Osteocyte (in vitro differentiated cells): ENCODE results near the gene WDR20. TPM values are rescaled to one million over a fixed set of nuclear protein-coding genes. Genes with fewer than 3 reads are reported as not detected.

ENCODE experiments used
- DNase-seq: peaks from one replicate; pipeline ENCODE4 v3.0.0; 2021; ENCODE audit warnings: mixed read lengths; ENCODE audit not compliant: unreplicated experiment; ENCODE audit errors: extremely low spot score
- H3K27ac Mint-ChIP-seq: one replicate; pipeline ENCODE4 v1.8.0; 2021; ENCODE audit warnings: mild to moderate bottlenecking, mixed read lengths; ENCODE audit not compliant: unreplicated experiment
- H3K27me3 Mint-ChIP-seq: one replicate; pipeline ENCODE4 v1.8.0; 2021; ENCODE audit warnings: mixed read lengths; ENCODE audit not compliant: unreplicated experiment
- H3K36me3 Mint-ChIP-seq: one replicate; pipeline ENCODE4 v1.8.0; 2021; ENCODE audit warnings: mixed read lengths; ENCODE audit not compliant: unreplicated experiment
- H3K4me1 Mint-ChIP-seq: one replicate; pipeline ENCODE4 v1.8.0; 2021; ENCODE audit warnings: mixed read lengths; ENCODE audit not compliant: unreplicated experiment
- H3K4me3 Mint-ChIP-seq: one replicate; pipeline ENCODE4 v1.8.0; 2021; ENCODE audit warnings: mild to moderate bottlenecking, moderate library complexity, mixed read lengths; ENCODE audit not compliant: unreplicated experiment
- H3K9me3 Mint-ChIP-seq: one replicate; pipeline ENCODE4 v1.8.0; 2021; ENCODE audit warnings: mixed read lengths; ENCODE audit not compliant: unreplicated experiment
- CTCF ChIP-seq: fragments of 200-600 bp; sonication (generic); IDR thresholded peaks from 2 replicates; pipeline ENCODE4 v1.5.0; 2021; ENCODE audit warnings: antibody characterized with exemption, mild to moderate bottlenecking, moderate library complexity
- total RNA-seq: library from RNA; stranded (reverse); gene quantifications from 2 replicates; pipeline ENCODE4 v1.2.1, GENCODE V29; 2021

The WDR20 gene
- total RNA-seq, 1 donor from 2014 or later, result 27.4 TPM

- no peak for DNase-seq
- Mint-ChIP-seq H3K27me3 (no peaks in the 10 kb centered on the region), H3K36me3 (peaks cover 6% of the 10 kb centered on the region), H3K4me1 (no peaks in the 10 kb centered on the region), H3K4me3 (no peak overlapping the region), H3K27ac (no peak overlapping the region), H3K9me3 (no peaks in the 10 kb centered on the region)
- no peak for TF ChIP-seq CTCF
These were observed 89.5 kb downstream of the WDR20 start for GRCh38 chr14:102229071-102229738.

- Mint-ChIP-seq H3K36me3 (peaks cover 1% of the 10 kb centered on the region), H3K9me3 (no peaks in the 10 kb centered on the region), H3K27ac (no peak overlapping the region), H3K4me1 (no peaks in the 10 kb centered on the region), H3K4me3 (no peak overlapping the region), H3K27me3 (no peaks in the 10 kb centered on the region)
- TF ChIP-seq CTCF, result no peak
- DNase-seq, result no peak
These were observed 90.0 kb downstream of the WDR20 start for GRCh38 chr14:102229739-102230092.

GRCh38 chr14:102230481-102231210 is 90.9 kb downstream of the WDR20 start:
- Mint-ChIP-seq H3K27me3 (no peaks in the 10 kb centered on the region), H3K27ac (no peak overlapping the region), H3K9me3 (no peaks in the 10 kb centered on the region), H3K36me3 (no peaks in the 10 kb centered on the region), H3K4me1 (no peaks in the 10 kb centered on the region), H3K4me3 (no peak overlapping the region)
- TF ChIP-seq CTCF, result no peak
- DNase-seq, result no peak

- Mint-ChIP-seq H3K4me1 (no peaks in the 10 kb centered on the region), H3K4me3 (no peak overlapping the region), H3K36me3 (no peaks in the 10 kb centered on the region), H3K9me3 (no peaks in the 10 kb centered on the region), H3K27ac (no peak overlapping the region), H3K27me3 (no peaks in the 10 kb centered on the region)
- no peak for TF ChIP-seq CTCF
- no peak for DNase-seq
These were observed 92.0 kb downstream of the WDR20 start for GRCh38 chr14:102231476-102232347.

- no peaks in the 10 kb centered on the region for H3K36me3 Mint-ChIP-seq
- no peaks in the 10 kb centered on the region for H3K9me3 Mint-ChIP-seq
- no peak for TF ChIP-seq CTCF
- no peaks in the 10 kb centered on the region for H3K27me3 Mint-ChIP-seq
- H3K4me3 Mint-ChIP-seq, result no peak overlapping the region
- no peak overlapping the region for H3K27ac Mint-ChIP-seq
- DNase-seq, result no peak
- no peaks in the 10 kb centered on the region for H3K4me1 Mint-ChIP-seq
These were observed 92.6 kb downstream of the WDR20 start for GRCh38 chr14:102232348-102232625.
